Liver (tissue), 9 donors: ENCODE measurements around the gene CFAP251. TPM values are rescaled to one million over a fixed set of nuclear protein-coding genes. Genes with fewer than 3 reads are reported as not detected.

ENCODE experiments used
- DNase-seq: peaks from one replicate; pipeline ENCODE4 v3.0.0-alpha.2; 2017; ENCODE audit warnings: low spot score
- H3K27ac ChIP-seq, 2 donors: one replicate each; pipeline ENCODE4 v1.7.0; 2013; ENCODE audit warnings: inconsistent platforms in 2 of 2, low read length in 2 of 2, control low read depth in 1 of 2, low read depth in 1 of 2, mild to moderate bottlenecking in 1 of 2
- H3K27me3 ChIP-seq, 4 donors: one replicate each; pipeline versions ENCODE4 v1.6.1 to v1.7.0; 2013; ENCODE audit warnings: low read length in 3 of 4, inconsistent platforms in 1 of 4, mild to moderate bottlenecking in 1 of 4, moderate library complexity in 1 of 4; ENCODE audit not compliant: control insufficient read depth in 4 of 4, insufficient read depth in 4 of 4
- H3K36me3 ChIP-seq, 4 donors: one replicate each; pipeline versions ENCODE4 v1.6.1 to v1.7.0; 2013; ENCODE audit warnings: low read length in 3 of 4, mild to moderate bottlenecking in 3 of 4, low read depth in 1 of 4, moderate library complexity in 1 of 4; ENCODE audit not compliant: control insufficient read depth in 4 of 4, insufficient read depth in 3 of 4
- H3K4me1 ChIP-seq, 4 donors: one replicate each; pipeline versions ENCODE4 v1.6.1 to v1.7.0; 2013; ENCODE audit warnings: low read length in 3 of 4, mild to moderate bottlenecking in 3 of 4, moderate library complexity in 1 of 4; ENCODE audit not compliant: control insufficient read depth in 4 of 4, insufficient read depth in 4 of 4
- H3K4me3 ChIP-seq, 3 donors: one replicate each; pipeline versions ENCODE4 v1.6.1 to v1.7.0; 2013; ENCODE audit warnings: low read length in 3 of 3, control low read depth in 1 of 3, low read depth in 1 of 3, mild to moderate bottlenecking in 1 of 3
- H3K9ac ChIP-seq, 2 donors: one replicate each; pipeline ENCODE4 v1.7.0; 2013; ENCODE audit warnings: low read length in 2 of 2, mild to moderate bottlenecking in 2 of 2, moderate library complexity in 2 of 2, control low read depth in 1 of 2, low read depth in 1 of 2
- H3K9me3 ChIP-seq, 4 donors: one replicate each; pipeline versions ENCODE4 v1.6.1 to v1.7.0; 2013; ENCODE audit warnings: low read length in 3 of 4; ENCODE audit not compliant: control insufficient read depth in 4 of 4
- ATF3 ChIP-seq: IDR thresholded peaks from 2 replicates; pipeline ENCODE4 v1.6.1; 2016; ENCODE audit warnings: antibody characterized with exemption
- CTCF ChIP-seq: fragments of 150-350 bp; IDR thresholded peaks from 2 replicates; pipeline ENCODE4 v1.5.1; 2017; ENCODE audit warnings: improper control_type of control experiment, low read depth, low read length; ENCODE audit not compliant: missing input control
- EGR1 ChIP-seq, 2 donors: IDR thresholded peaks; 2 replicates each; pipeline ENCODE4 v1.6.1; 2016 to 2018; ENCODE audit warnings: antibody characterized with exemption in 2 of 2, low read depth in 2 of 2
- FOXA1 ChIP-seq: IDR thresholded peaks from 2 replicates; pipeline ENCODE4 v1.6.1; 2016; ENCODE audit warnings: antibody characterized with exemption
- FOXA2 ChIP-seq: IDR thresholded peaks from 2 replicates; pipeline ENCODE4 v1.6.1; 2016; ENCODE audit warnings: antibody characterized with exemption
- GABPA ChIP-seq, 2 donors: IDR thresholded peaks in 1 of 2; conservative IDR thresholded peaks in 1 of 2; 2 replicates each; pipeline ENCODE4 v1.6.1; 2016; ENCODE audit warnings: antibody characterized with exemption in 2 of 2, mild to moderate bottlenecking in 1 of 2, moderate library complexity in 1 of 2
- HNF4G ChIP-seq: IDR thresholded peaks from 2 replicates; pipeline ENCODE4 v1.6.1; 2016; ENCODE audit warnings: antibody characterized with exemption
- NR2F2 ChIP-seq: IDR thresholded peaks from 2 replicates; pipeline ENCODE4 v1.6.1; 2016; ENCODE audit warnings: antibody characterized with exemption
- RAD21 ChIP-seq, 2 donors: IDR thresholded peaks; 2 replicates each; pipeline ENCODE4 v1.6.1; 2016; ENCODE audit warnings: antibody characterized with exemption in 2 of 2, mild to moderate bottlenecking in 2 of 2
- REST ChIP-seq: IDR thresholded peaks from 2 replicates; pipeline ENCODE4 v1.6.1; 2016; ENCODE audit warnings: antibody characterized with exemption, mild to moderate bottlenecking
- RXRA ChIP-seq, 2 donors: IDR thresholded peaks; 2 replicates each; pipeline ENCODE4 v1.6.1; 2017 to 2018; ENCODE audit warnings: antibody characterized with exemption in 2 of 2, mild to moderate bottlenecking in 1 of 2
- SP1 ChIP-seq: IDR thresholded peaks from 2 replicates; pipeline ENCODE4 v1.6.1; 2018; ENCODE audit warnings: antibody characterized with exemption, mild to moderate bottlenecking
- TAF1 ChIP-seq: conservative IDR thresholded peaks from 2 replicates; pipeline ENCODE4 v1.6.1; 2016; ENCODE audit warnings: antibody characterized with exemption, mild to moderate bottlenecking
- YY1 ChIP-seq: IDR thresholded peaks from 2 replicates; pipeline ENCODE4 v1.6.1; 2016; ENCODE audit warnings: antibody characterized with exemption, mild to moderate bottlenecking
- ZBTB33 ChIP-seq: IDR thresholded peaks from 2 replicates; pipeline ENCODE4 v1.6.1; 2016; ENCODE audit warnings: antibody characterized with exemption
- WGBS: extraction: QIAGEN DNeasy Blood & Tissue Kit; methylation state at CpG from one replicate; pipeline ENCODE4 v1.1.7; 2013; 5-methylcytosine and 5-hydroxymethylcytosine counted together
- polyA plus RNA-seq, 2 donors: library from polyadenylated mRNA; stranded (reverse) in 1 of 2; unstranded in 1 of 2; fragments of 200-250 nt in 1 of 2; fragments of >200 nt in 1 of 2; fragmentation: Nextera tagmentation in 1 of 2; extraction: Ambion mirVana in 1 of 2; gene quantifications; one replicate each; pipeline versions ENCODE4 v1.2.1 to v1.2.3, GENCODE V29; 2013 to 2015
- total RNA-seq, 2 donors: library from RNA; depleted of rRNA; stranded (reverse); fragments of >200 nt; gene quantifications; one replicate each; pipeline ENCODE4 v1.2.3, GENCODE V29; 2014
- donor health status: healthy.
- donor health status: healthy.
- donor health status: healthy.
- donor health status: healthy.
- donor health status: healthy.

The CFAP251 gene
- total and polyA plus RNA-seq, 4 donors, result 1.6 to 4.0 (median 2.0) TPM

- Histone ChIP-seq H3K4me3 (no peak overlapping the region), H3K27me3 (no peaks in the 10 kb centered on the region), H3K36me3 (peaks cover 0 to 2% (median 0%) of the 10 kb centered on the region in 4 donors), H3K4me1 (no peaks in the 10 kb centered on the region), H3K9ac (no peak overlapping the region), H3K27ac (peak overlapping the region in 1 of 2 donors; percentile 41), H3K9me3 (no peaks in the 10 kb centered on the region)
- WGBS, result 77% methylated on average over 21 of the region's 21 CpGs
- no peak for DNase-seq
- no peak for TF ChIP-seq ZBTB33
- TF ChIP-seq TAF1, result no peak
- TF ChIP-seq SP1, result no peak
- no peak for TF ChIP-seq CTCF
- no peak for TF ChIP-seq NR2F2
- no peak for TF ChIP-seq EGR1 (IDR thresholded peaks at IDR 0.05; ENCODE audit: low read depth in 2 of 2)
- no peak for TF ChIP-seq REST
- no peak for TF ChIP-seq YY1
These were observed 73.9 kb downstream of the CFAP251 start for GRCh38 chr12:121992059-121992879.

GRCh38 chr12:121996050-121996944, 77.9 kb downstream of the CFAP251 start:
- no peaks in the 10 kb centered on the region for H3K27me3 ChIP-seq
- H3K4me3 ChIP-seq, result no peak overlapping the region
- no peaks in the 10 kb centered on the region for H3K4me1 ChIP-seq
- no peaks in the 10 kb centered on the region for H3K36me3 ChIP-seq
- no peak for DNase-seq
- no peak overlapping the region for H3K27ac ChIP-seq
- H3K9ac ChIP-seq, result no peak overlapping the region
- 50% methylated on average over 9 of the region's 9 CpGs for WGBS
- no peaks in the 10 kb centered on the region for H3K9me3 ChIP-seq
- no peak for TF ChIP-seq REST
- no peak for TF ChIP-seq HNF4G
- TF ChIP-seq SP1, result no peak
- TF ChIP-seq TAF1, result no peak
- no peak for TF ChIP-seq FOXA1
- TF ChIP-seq EGR1 (IDR thresholded peaks at IDR 0.05; ENCODE audit: low read depth in 2 of 2), result no peak
- no peak for TF ChIP-seq ATF3
- TF ChIP-seq NR2F2, result no peak
- no peak for TF ChIP-seq RAD21 (IDR thresholded peaks at IDR 0.05)
- no peak for TF ChIP-seq RXRA (IDR thresholded peaks at IDR 0.05)
- TF ChIP-seq FOXA2, result no peak
- TF ChIP-seq GABPA (IDR thresholded peaks at IDR 0.05 in 1 of 2, conservative IDR thresholded peaks at IDR 0.05 in 1 of 2), result no peak
- no peak for TF ChIP-seq YY1
- no peak for TF ChIP-seq ZBTB33
